Upper lobe of right lung (tissue), 1 donor: ENCODE data around the gene SEZ6. TPM values are rescaled to one million over a fixed set of nuclear protein-coding genes. Genes with fewer than 3 reads are reported as not detected.

ENCODE experiments used
- ATAC-seq: fragments of 200-7000 bp; cut with Tn5 transposase; one replicate; pipeline ENCODE4 v1.9.1; 2020; ENCODE audit warnings: mild to moderate bottlenecking, moderate library complexity
- DNase-seq: peaks from one replicate; pipeline ENCODE4 v3.0.0-alpha.2; 2020
- H3K27ac ChIP-seq: fragments of 200-600 bp; one replicate; pipeline ENCODE4 v1.8.0; 2022
- H3K27me3 ChIP-seq: fragments of 200-600 bp; one replicate; pipeline ENCODE4 v1.8.0; 2022; ENCODE audit warnings: mild to moderate bottlenecking
- H3K36me3 ChIP-seq: fragments of 200-600 bp; one replicate; pipeline ENCODE4 v1.8.0; 2022
- H3K4me1 ChIP-seq: fragments of 200-600 bp; one replicate; pipeline ENCODE4 v1.8.0; 2022
- H3K4me3 ChIP-seq: fragments of 200-600 bp; one replicate; pipeline ENCODE4 v1.8.0; 2022; ENCODE audit warnings: mild to moderate bottlenecking
- H3K9me3 ChIP-seq: fragments of 200-600 bp; one replicate; pipeline ENCODE4 v1.8.0; 2022
- CTCF ChIP-seq: fragments of 200-600 bp; IDR thresholded peaks from one replicate; pipeline ENCODE4 v1.8.0; 2022; ENCODE audit warnings: antibody characterized with exemption
- intact Hi-C: fragments of 100-400 bp; cut with DNase I; formaldehyde crosslinking; loops from one replicate; pipeline ENCODE4 v1.11.0; 2022
- total RNA-seq: library from RNA; stranded (reverse); fragmentation: NEBNext Ultra II Directional; extraction: Animal tissue kit (Norgen Biotek cat#: 25700); gene quantifications from one replicate; pipeline ENCODE4 v1.2.1, GENCODE V29; 2021
- donor health status: DM: no; HTN: yes; CAD: no; lungs with severe emphysema.

SEZ6 gene
- total RNA-seq, 1 donor from 2014 or later = not detected

- intact Hi-C loops = no loop called here
- no peak for TF ChIP-seq CTCF
- Histone ChIP-seq H3K36me3 (no peaks in the 10 kb centered on the region), H3K4me1 (peaks cover 21% of the 10 kb centered on the region), H3K9me3 (no peaks in the 10 kb centered on the region), H3K27ac (no peak overlapping the region), H3K27me3 (no peaks in the 10 kb centered on the region), H3K4me3 (no peak overlapping the region)
- ATAC-seq (no peak), DNase-seq (no peak)
Observed at GRCh38 chr17:28969706-28970393, 36.0 kb downstream of the SEZ6 start.

GRCh38 chr17:28968914-28969295 lies 36.9 kb downstream of the SEZ6 start:
- Histone ChIP-seq H3K4me3 (no peak overlapping the region), H3K27ac (no peak overlapping the region), H3K27me3 (no peaks in the 10 kb centered on the region), H3K4me1 (peaks cover 19% of the 10 kb centered on the region), H3K9me3 (no peaks in the 10 kb centered on the region), H3K36me3 (no peaks in the 10 kb centered on the region)
- ATAC-seq (no peak), DNase-seq (no peak)
- TF ChIP-seq CTCF = no peak
- intact Hi-C loops = no loop called here

- no peak for DNase-seq
- TF ChIP-seq CTCF = no peak
- intact Hi-C loops = no loop called here
Observed at GRCh38 chr17:28968231-28968913, 37.5 kb downstream of the SEZ6 start.

GRCh38 chr17:28967221-28968135 lies 38.4 kb downstream of the SEZ6 start:
- intact Hi-C loops = loop anchor here (2.0 kb wide), 1 partner anchor 143 kb away; no protein-coding TSS in a partner anchor
- Histone ChIP-seq H3K4me3 (no peak overlapping the region), H3K27me3 (no peaks in the 10 kb centered on the region), H3K9me3 (no peaks in the 10 kb centered on the region), H3K36me3 (no peaks in the 10 kb centered on the region), H3K27ac (no peak overlapping the region), H3K4me1 (peaks cover 12% of the 10 kb centered on the region)
- TF ChIP-seq CTCF = no peak
- no peak for DNase-seq
- ATAC-seq = peak; percentile 30

More at GRCh38 chr17:28968231-28968913, 37.5 kb downstream of the SEZ6 start:
- Histone ChIP-seq H3K27me3 (no peaks in the 10 kb centered on the region), H3K36me3 (no peaks in the 10 kb centered on the region), H3K9me3 (no peaks in the 10 kb centered on the region), H3K4me3 (no peak overlapping the region), H3K27ac (no peak overlapping the region), H3K4me1 (peaks cover 14% of the 10 kb centered on the region)
- ATAC-seq = no peak

- H3K4me1 ChIP-seq = no peaks in the 10 kb centered on the region
- no peaks in the 10 kb centered on the region for H3K27me3 ChIP-seq
- H3K9me3 ChIP-seq = no peaks in the 10 kb centered on the region
- TF ChIP-seq CTCF = no peak
- DNase-seq = peak; percentile 49
- H3K27ac ChIP-seq = no peak overlapping the region
- no peak overlapping the region for H3K4me3 ChIP-seq
- intact Hi-C loops = no loop called here
- no peaks in the 10 kb centered on the region for H3K36me3 ChIP-seq
- ATAC-seq = no peak
Observed at GRCh38 chr17:28963841-28964240, 42.0 kb downstream of the SEZ6 start.
